ENCODE data around the gene ACTA1.
"Not testable (repeated sequence)": the region's sequence is repeated elsewhere in the genome, so short reads cannot be mapped to it uniquely, and the experiment has no call there.

Gene ACTA1

DNA sequence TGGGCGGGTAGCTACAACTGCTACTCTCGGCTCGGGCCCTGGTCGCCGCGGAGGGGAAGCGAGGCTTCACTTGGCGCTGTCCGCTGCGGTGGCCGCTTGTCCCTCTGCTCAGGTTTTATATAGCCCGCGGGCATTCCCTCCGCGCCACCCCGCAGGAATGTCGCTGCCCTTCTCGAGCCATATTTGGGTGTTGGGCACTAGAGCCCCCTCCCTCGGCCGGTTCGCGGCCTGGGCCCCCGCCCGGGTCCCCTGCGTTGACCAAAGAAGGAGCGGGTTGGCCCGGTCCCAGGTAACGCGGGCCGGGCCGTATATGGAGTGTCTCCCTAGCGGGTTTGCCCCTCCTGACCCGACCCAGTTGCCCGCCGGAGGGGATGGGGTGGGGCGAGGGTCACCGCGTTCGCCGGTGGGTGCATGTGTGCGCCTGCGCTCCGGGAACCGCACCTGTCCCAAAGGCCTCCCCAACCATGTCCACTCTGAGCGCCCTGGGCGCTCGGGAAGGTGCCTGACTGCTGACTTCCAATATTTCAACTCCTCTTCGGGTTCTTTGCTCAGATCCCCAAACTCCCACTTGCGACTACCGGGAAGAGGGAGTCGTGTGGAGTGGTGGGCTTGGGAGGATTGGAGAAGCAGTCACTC lies at the start of gene ACTA1:
ACTA1 (minus strand) TSS at position 90 of the 636 bp plus-strand sequence. CDS start 979 bp downstream, outside the sequence.
- DNase-seq, result no peak

DNA sequence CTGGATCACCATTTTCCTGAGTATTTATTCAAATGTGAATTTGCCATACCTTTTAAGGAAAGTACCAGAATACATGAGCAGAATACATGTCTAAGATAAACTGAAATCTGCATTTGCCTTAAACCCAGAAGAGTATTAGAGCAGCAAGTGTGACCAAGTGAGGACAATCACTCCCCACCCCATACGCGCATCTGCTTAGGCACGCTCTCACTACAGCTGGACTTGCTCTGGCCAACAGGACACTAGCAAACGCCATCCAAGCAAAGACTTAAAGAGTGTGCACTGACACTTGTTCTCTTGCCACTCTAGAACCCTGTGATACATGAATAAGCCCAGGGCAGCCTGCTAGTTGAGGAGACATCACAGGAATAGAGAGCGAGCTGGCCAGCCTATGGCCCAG lies 48.6 kb upstream of the ACTA1 start:
- DNase-seq, result no peak

DNA sequence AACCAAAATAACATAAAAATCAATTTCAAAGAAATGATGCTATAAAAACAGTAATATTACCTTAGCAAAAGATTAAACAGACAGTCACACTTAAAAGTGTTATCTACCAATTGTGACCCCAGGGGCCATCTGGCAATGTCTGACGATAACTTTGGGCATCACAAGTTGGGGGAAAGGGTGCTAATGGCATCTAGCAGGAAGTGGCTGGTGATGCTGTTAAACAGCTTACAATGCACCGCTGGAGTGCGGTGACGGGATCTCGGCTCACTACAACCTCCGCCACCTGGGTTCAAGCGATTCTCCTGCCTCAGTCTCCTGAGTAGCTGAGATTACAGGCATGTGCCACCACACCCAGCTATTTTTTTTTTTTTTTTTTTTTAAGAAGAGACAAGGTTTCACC lies 46.6 kb upstream of the ACTA1 start:
- DNase-seq, result no peak

DNA sequence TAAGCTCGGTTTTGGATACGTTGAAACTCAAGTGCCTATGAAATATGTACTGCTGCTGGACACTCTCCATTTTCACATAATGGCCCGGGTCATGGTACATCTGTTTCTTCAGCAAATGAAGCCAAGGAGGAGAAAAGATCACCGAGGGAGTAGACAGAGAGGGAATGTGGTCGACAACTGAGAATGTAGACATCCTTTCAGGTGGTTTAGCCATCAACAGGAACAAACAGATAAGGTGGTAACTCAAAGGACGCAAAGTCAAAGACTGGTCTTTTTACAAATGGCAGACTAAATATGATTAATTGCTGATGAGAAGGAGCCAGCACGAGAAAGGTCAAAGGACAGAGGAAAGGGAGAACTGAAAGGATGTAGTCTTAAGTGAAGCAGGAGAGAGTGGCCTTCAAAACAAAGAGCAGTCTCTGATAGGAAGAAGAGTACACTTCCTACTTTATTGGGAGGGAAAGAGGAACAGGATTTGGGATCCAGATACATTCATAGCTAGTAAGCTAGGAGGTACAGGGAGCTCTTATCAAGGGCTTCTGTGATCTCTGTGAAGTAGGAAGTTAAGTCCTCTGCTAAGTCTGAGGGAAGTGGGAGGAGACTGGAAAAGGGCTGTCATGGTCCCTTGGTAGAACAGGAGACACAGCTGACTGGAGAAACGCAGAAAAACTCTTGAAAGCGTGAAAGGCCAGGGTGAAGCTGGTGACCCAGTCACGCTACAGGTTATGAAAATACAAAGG lies 45.9 kb upstream of the ACTA1 start:
- no peak for DNase-seq

DNA sequence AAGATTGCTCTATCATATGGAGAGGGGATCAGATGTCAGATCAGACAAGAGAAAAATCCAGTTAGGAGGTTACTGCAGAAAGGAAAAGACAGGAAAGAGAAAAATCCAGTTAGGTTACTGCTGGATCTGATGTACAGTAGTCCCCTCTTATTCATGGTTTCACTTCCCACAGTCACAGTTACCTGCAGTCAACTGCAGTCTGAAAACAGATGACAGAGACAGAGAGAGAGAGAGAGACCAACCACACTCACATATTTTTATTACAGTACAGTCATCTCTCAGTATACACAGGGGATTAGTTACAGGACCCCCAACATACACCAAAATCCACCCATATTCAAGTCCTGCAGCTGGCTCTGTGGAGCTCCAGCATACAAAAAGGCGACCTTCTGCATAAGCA lies 45.0 kb upstream of the ACTA1 start:
- DNase-seq, result no peak

DNA sequence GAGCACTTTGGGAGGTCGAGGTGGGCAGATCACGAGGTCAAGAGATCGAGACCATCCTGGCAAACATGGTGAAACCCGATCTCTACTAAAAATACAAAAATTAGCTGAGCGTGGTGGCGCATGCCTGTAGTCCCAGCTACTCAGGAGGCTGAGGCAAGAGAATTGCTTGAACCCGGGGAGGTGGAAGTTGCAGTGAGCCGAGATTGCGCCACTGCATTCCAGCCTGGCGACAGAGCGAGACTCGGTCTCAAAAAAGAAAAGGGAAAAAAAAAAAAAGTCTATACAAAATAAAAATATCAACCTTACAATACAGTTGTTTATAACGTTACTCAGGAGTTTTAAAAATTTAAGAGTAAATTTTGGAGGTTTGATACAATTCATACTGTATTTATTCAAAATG lies 42.0 kb upstream of the ACTA1 start:
- DNase-seq, result not testable (repeated sequence)

DNA sequence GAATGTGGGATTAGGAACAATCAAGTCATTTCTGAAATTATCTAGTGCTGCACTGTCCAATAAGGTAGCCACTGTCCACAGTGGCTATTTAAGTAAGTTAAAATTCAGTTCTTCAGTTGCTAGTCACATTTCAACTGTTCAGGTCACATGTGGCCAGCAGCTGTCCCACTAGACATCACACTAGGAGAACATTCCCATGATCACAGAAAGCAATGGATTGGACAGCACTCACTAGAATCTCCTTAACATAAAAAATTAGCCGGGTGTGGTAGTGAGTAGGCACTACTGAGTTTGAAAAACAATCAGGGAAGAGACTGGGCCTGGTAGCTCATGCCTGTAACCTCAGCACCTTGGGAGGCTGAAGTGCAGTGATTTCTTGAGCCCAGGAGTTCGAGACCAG lies 40.6 kb upstream of the ACTA1 start:
- no peak for DNase-seq

DNA sequence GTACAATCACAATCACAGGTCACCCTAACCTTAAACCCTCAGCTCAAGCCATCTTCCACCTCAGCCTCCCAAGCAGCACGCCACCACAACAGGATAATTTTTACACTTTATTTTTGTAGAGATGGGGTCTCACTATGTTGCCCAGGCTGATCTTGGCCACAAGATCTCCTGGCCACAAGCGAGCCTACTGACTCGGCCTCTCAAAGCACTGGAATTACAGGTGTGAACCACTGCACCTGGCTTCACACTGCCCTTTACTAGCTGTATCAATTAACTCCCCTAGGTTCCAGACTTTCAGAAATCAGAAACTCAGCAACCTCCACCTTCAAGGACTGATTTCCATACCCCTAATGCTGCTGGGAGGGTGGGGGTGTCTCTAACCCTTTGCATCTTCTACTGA lies 37.3 kb upstream of the ACTA1 start:
- no peak for DNase-seq

DNA sequence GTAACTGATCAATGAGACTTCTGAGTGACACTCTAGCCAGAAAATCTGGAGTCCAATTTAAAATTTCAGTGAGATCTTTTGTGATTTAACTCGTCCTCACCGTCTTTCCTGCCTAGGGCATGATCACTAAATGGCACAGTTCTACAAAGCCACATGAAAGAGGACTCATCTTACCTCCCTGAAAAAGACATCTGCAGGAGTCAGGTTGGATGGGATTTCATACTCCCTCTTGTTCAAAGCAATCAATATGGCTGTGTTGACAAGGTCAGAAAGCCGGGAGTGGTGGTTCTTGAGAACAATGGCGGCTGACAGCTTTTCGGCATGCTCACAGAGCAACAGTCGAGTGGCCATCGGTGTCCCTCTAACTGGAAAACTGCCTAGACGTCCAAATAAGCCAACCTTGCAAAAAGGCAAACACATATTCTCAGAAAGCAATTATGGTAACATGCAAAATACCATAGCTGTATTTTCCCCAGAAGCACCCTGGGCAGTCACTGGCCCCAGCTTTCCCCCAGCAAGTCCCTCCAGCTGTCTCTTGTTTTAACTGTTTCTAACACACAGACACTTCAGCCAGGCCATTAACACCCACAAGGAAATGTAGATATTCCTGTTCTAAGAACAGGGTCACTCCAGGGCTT lies 36.6 kb upstream of the ACTA1 start:
- DNase-seq, result no peak

DNA sequence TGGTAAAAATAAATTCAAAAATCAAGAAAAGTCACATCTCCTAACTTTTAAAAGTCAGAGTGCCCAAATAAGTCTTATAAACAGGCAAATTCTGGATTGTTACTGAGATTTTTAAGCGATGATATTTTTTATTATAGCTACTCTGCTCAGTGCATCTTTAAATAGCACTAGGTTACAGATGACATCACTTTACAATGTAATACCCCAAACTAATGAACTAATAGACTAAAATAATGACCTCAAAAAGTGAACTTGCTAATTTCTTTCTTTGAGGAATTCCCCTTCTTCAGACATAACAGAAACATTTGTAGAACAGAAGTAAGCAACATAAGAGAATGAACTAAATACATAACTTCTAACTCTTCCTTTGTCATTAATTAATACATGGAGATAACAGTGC lies 33.0 kb upstream of the ACTA1 start:
- DNase-seq, result no peak

DNA sequence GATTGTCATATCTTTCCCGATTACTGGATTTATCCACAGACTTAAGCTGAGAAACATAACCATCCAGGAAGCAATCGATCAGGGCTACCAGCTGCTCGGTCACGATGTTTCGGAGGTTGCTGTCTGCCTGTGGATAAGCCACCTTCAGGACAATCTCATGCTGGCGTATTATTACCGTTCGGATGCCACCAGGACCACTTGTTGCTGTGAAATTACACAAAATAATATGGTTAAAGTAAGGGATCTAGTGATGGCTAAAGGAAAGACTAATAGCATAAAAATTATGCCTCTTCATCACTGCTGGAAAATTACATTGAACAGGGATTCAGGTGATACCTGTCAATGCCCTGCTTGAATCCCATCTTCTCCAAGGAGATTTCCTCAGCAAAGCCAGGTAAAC lies 30.8 kb upstream of the ACTA1 start:
- DNase-seq, result no peak

DNA sequence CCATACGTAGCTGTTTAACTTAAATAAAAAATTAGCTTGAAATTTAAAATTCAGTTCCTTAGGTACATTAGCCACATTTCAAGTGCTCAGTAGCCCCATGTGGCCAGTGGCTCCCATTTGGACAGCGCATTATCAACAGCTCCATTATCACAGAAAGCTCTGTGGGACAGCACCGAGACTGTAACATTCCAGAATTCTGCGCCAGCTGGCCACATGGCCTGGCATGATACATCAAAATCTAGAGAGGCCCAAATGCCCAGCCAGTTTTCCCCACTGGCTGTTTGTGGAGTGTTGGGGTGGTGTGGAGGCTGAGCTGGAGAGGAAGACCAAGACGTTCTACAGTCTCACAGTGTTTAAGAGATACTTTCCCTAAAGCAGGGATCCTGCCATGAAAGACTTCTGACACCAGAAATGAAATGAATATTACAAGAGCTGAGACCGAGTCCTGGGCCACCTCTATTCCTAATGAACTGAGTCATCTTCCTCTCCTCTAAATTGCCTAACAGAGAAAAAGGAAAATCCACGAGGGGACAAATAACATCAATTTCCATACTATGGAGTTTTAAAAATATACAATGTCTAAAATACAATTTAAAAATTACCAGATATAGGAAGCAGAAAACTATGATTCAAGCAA lies 27.3 kb upstream of the ACTA1 start:
- no peak for DNase-seq

DNA sequence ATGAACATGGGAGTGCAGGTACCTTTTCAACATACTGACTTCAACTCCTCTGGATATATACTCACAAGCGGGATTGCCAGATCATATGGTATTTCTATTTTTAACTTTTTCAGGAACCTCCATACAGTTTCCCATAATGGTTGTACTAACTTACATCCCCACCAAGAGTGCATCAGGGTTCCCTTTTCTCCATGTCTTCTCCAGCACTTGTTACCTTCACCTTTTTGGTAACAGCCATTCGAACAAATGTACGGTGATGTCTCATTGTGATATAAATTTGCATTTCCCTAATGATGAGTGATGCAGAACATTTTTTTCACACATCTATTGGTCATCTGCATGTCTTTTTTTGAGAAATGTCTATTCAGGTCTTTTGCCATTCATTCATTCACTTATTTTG lies 25.9 kb upstream of the ACTA1 start:
- DNase-seq, result no peak

DNA sequence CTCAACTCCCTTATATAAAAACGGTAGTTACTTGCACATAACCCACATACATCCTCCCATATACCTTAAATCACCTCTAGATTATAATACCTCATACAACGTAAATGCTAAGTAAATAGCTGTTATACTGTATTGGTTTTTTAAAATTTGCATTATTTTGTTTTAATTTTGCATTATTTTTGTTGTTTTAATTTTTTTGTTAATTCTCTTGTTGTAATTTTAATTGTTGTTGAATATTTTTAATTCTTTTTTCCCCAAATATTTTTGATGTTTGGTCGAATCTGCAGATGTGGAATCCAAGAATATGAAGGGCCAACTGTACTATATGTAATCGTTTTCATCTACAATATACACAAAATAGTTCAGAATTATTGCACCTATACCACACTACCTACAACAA lies 23.5 kb upstream of the ACTA1 start:
- no peak for DNase-seq

DNA sequence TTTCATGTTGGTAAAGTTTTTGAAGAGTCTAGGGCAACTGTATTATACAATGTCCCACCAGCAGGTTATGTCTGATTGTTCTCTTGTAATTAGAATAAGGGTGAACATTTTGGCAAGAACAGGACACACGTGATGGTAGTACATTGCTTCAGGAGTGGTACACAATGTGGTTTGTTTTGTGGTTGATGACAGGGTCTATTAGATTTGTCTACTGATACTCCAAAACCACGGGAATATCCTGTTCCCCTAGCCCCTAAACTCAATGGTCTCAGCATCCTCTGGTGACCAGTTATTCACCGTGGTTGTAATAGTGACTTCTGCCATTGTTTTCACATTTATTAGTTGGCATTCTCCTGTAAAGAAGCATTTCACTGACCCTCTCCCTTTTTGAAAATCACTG lies 22.1 kb upstream of the ACTA1 start:
- DNase-seq, result no peak

DNA sequence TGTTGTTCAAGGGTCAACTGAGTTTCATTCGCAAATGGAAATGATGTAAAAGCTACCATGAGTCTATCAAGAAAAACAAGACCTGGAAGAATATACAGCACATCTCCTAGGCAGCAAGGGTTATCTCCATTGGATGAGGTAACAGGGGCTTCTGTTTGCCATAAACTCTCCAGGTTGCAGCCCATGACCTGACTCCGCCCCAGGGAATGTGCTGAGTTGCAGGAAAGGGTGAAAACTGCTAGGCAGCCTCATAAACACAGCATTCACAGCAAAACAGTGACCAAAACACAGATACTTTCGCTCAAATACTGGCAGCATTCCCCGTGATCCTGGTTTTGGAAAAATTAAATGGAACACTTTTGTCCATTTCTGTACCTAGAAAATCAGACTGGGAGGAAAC lies 20.2 kb upstream of the ACTA1 start:
- no peak for DNase-seq

DNA sequence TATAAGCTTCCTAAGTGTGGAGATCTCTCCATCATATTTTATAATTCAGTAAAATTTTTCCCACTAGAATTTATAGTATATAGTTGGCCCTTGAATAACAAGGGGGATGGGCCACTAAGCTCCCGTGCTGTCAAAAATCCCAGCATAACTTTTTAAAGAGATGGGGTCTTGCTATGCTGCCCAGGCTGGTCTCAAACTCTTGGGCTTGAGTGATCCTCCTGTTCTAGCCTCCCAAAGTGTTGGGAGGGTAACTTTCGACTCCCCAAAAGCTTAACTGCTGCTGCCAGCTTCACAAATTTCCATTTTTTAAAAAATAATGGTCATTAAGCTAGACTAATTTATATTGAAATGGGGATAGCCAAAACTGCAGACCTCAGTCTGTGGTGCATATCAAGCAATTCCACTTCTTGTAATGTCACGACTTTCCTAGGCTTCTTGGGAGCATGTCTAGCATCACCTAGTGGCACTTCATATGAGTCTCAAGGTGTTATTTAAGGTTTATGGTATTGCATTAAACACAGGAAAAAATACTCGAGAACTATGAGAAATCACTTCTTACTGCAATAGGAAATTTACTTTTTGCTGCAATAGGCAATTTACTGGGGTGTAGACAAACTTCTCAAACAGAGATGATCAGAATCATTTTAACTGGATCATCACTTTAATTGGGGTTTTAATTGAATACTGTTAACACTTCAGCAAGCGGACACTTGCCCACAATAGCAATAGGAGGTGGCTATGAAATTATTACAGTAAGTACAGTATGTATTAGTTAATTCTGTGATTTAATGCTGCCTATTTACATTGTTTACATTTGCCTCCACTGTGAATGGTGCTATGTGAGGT lies 19.3 kb upstream of the ACTA1 start:
- DNase-seq, result no peak

DNA sequence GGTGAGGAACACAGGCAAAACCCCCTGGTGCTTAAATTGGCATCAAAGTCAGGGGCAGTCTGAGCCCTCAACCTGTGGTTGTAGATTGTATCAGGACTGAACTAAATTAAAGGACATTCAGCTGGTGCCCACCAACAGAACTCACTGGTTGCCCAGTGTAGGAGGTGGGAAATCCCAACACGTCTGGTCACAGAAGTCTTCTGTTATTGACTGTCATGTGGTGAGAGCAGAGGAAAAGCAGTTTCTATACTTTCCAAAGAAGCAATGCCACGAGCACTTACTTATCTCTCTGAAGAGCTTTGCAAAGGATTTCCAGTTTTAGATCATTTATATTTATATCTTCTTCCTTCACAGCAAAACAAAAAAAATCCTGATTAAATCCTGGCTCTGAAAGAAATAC lies 15.0 kb upstream of the ACTA1 start:
- no peak for DNase-seq

DNA sequence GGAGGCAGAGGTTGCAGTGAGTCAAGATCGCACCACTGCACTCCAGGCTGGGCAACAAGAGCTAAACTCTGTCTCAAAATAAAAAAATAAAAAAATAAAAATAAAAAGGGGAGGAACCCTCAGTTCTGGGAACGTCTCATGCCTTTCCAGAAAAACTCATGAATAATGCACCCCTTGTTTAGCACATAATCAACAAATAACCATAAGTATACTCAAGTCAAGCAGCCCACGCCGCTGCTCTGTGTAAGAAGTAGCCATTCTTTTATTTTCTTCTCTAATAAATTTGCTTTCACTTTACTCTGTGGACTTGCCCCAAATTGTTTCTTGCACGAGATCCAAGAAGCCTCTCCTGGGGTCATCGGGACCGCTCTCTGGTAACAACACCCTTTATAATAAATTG lies 14.5 kb upstream of the ACTA1 start:
- DNase-seq, result no peak

DNA sequence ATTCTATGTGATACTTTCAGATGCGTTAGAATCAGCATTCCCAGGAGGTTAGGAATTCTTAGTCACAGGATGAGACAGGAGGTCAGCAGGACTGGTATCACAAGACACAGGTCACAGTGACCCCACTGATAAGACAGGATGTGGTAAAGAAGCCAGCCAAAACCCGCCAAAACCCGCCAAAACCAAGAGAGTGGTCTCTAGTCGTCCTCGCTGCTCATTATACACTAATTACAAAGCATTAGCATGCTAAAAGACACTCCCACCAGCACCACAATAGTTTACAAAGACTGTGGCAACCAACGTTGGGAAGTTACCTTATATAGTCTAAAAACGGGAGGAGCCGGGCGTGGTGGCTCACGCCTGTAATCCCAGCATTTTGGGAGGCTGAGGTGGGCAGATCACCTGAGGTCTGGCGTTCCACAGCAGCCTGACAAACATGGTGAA lies 13.9 kb upstream of the ACTA1 start:
- DNase-seq, result no peak

DNA sequence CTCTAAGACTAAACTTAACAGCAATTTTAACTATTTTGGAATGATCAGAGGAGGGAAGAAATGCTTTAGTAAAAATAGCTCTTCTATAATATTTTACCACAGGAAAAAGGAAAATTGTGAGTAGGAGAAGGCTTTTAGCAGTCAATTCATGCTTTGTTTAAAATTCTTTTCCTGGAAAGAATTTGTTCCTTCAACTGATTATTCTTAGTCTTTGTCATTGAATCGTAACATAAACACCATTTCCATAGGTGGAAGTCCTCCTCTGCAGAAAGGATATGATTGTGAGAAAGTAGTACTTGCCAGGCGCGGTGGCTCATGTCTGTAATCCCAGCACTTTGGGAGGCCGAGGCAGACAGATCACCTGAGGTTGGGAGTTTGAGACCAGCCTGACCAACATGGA lies 11.9 kb upstream of the ACTA1 start:
- no peak for DNase-seq

DNA sequence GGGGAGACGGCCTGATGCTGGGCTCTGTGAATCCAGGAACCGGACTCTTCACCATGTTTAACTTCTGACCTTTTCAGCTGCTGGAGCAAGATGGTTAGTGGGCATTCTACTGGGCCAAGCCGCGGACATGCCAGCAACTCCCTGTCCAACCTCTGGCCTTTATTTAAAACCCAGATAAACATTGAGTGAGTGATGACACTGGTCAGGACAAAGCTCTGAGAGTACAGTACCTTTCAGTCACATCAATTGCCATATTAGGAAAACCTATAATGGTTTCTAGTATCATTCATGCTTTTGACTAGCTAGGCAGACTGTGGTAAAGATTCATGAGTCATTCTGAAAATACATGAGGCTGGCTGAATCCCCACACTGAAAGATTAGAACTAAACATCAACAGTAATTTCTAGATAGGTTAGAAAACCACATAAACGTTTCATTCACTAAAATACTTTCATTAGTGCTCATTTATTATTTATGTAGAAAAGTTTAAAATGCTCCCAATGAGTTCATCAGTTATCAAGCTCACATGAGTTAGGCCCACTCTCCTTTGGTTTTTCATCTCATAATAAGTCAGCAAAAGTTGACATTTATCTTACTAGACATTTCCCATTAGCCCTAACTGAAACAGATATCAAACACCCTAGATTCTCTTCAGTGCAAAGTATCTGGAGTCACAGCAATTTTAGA lies 7.1 kb upstream of the ACTA1 start:
- no peak for DNase-seq

Data from CD4-positive, alpha-beta T cell treated with Interleukin-10 for 1 hour (primary cell).